Measurements from ENCODE around the gene RYK. TPM values are rescaled to one million over a fixed set of nuclear protein-coding genes. Genes with fewer than 3 reads are reported as not detected.

The RYK gene
- 56.6 TPM for total RNA-seq
- long read RNA-seq, transcript RYK-209 (15 exons, 2,934 nt): minor isoform, 39 of 126 reads
- long read RNA-seq, transcript RYK-201 (15 exons, 2,667 nt): major isoform, 75 of 126 reads
- long read RNA-seq, partial matches to known transcripts: 5 of 126 reads
- long read RNA-seq, other reads (novel, unspliced or antisense): 7 of 126 reads

- TF ChIP-seq CTCF (IDR thresholded peaks at IDR 0.05): no peak
- Histone ChIP-seq H3K4me3 (peak within 1 kb of the TSS; percentile 61), H3K27ac (peak within 1 kb of the TSS; percentile 78), H3K36me3 (no peaks in the 10 kb centered on the region), H3K9me3 (no peaks in the 10 kb centered on the region), H3K4me1 (peaks cover 10% of the 10 kb centered on the region), H3K27me3 (no peaks in the 10 kb centered on the region)
- DNase-seq (peak; percentile 93), ATAC-seq (peak; percentile 95)
- intact Hi-C loops (cut with DNase I): no loop called here
These were observed at the start of gene RYK for GRCh38 chr3:134250717-134251220. TSS of gene RYK (minus strand) at chr3:134250859. CDS start at chr3:134250654, 205 bp downstream.

- Histone ChIP-seq H3K4me3 (no peak overlapping the region), H3K36me3 (no peaks in the 10 kb centered on the region), H3K4me1 (no peaks in the 10 kb centered on the region), H3K27ac (no peak overlapping the region), H3K27me3 (no peaks in the 10 kb centered on the region), H3K9me3 (no peaks in the 10 kb centered on the region)
- intact Hi-C loops (cut with DNase I): loop anchor here (10.0 kb wide), 1 partner anchor 85 kb away; no protein-coding TSS in a partner anchor
- ATAC-seq: no peak
- TF ChIP-seq CTCF (IDR thresholded peaks at IDR 0.05): no peak
- DNase-seq: no peak
These were observed 49.2 kb upstream of the RYK start for GRCh38 chr3:134299888-134300206.

- no peaks in the 10 kb centered on the region for H3K36me3 ChIP-seq
- DNase-seq (no peak), ATAC-seq (peak; percentile 50)
- no peaks in the 10 kb centered on the region for H3K27me3 ChIP-seq
- H3K27ac ChIP-seq: no peak overlapping the region
- TF ChIP-seq CTCF (IDR thresholded peaks at IDR 0.05): peak; percentile 37
- no peaks in the 10 kb centered on the region for H3K4me1 ChIP-seq
- H3K4me3 ChIP-seq: no peak overlapping the region
- intact Hi-C loops (cut with DNase I): loop anchor here (10.0 kb wide), 1 partner anchor 85 kb away; no protein-coding TSS in a partner anchor
- H3K9me3 ChIP-seq: no peaks in the 10 kb centered on the region
These were observed 48.7 kb upstream of the RYK start for GRCh38 chr3:134299185-134299887.

- Histone ChIP-seq H3K27me3 (no peaks in the 10 kb centered on the region), H3K4me3 (no peak overlapping the region), H3K4me1 (no peaks in the 10 kb centered on the region), H3K9me3 (no peaks in the 10 kb centered on the region), H3K36me3 (no peaks in the 10 kb centered on the region), H3K27ac (no peak overlapping the region)
- DNase-seq: no peak
- no peak for ATAC-seq
- no peak for TF ChIP-seq CTCF (IDR thresholded peaks at IDR 0.05)
- intact Hi-C loops (cut with DNase I): loop anchor here (10.0 kb wide), 1 partner anchor 83 kb away; no protein-coding TSS in a partner anchor
These were observed 47.6 kb upstream of the RYK start for GRCh38 chr3:134298249-134298648.

- Histone ChIP-seq H3K4me1 (peaks cover 4% of the 10 kb centered on the region), H3K9me3 (no peaks in the 10 kb centered on the region), H3K27ac (no peak overlapping the region), H3K4me3 (no peak overlapping the region), H3K27me3 (no peaks in the 10 kb centered on the region), H3K36me3 (no peaks in the 10 kb centered on the region)
- intact Hi-C loops (cut with DNase I): loop anchor here (10.0 kb wide), 1 partner anchor 82 kb away; no protein-coding TSS in a partner anchor
- DNase-seq (no peak), ATAC-seq (no peak)
- TF ChIP-seq CTCF (IDR thresholded peaks at IDR 0.05): no peak
These were observed 46.0 kb upstream of the RYK start for GRCh38 chr3:134296616-134297015.

Measured in upper lobe of right lung (tissue), 1 donor.